ENCODE data around the gene LGR4. TPM values are rescaled to one million over a fixed set of nuclear protein-coding genes. Genes with fewer than 3 reads are reported as not detected.

Gene LGR4
- total and polyA plus RNA-seq, 2 of the 4 experiments (the other 2 are of a cell fraction): 2.9 to 6.8 TPM

GRCh38 chr11:27423125-27423524 lies 49.5 kb downstream of the LGR4 start:
- Histone ChIP-seq H3K4me2 (ENCODE audit: low read depth, low read length) (no peak overlapping the region), H2BK15ac (ENCODE audit: low read depth, low read length) (no peak overlapping the region), H4K20me1 (ENCODE audit: insufficient read depth, low read length) (no peaks in the 10 kb centered on the region), H4K8ac (ENCODE audit: low read depth in 2 of 2, low read length in 2 of 2) (no peak overlapping the region), H3K18ac (ENCODE audit: low read depth, low read length) (no peak overlapping the region), H2AK5ac (ENCODE audit: low read depth, low read length) (no peak overlapping the region), H3K4ac (ENCODE audit: low read depth, low read length) (no peak overlapping the region), H3K27me3 (ENCODE audit: control insufficient read depth, insufficient read depth, low read length) (no peaks in the 10 kb centered on the region), H3K14ac (replicated peaks; ENCODE audit: low read depth, low read length) (no peak overlapping the region), H2BK120ac (ENCODE audit: low read depth, low read length) (no peak overlapping the region), H3K9ac (ENCODE audit: low read depth, low read length) (no peak overlapping the region), H4K91ac (ENCODE audit: insufficient read depth, low read depth, low read length) (no peak overlapping the region), H3K4me3 (ENCODE audit: insufficient read depth, low read depth, low read length) (no peak overlapping the region), H3K79me1 (ENCODE audit: low read depth in 1 of 2, low read length in 2 of 2) (no peaks in the 10 kb centered on the region; a peak in 1 of 4 replicates), H2AK9ac (replicated peaks; ENCODE audit: low read depth, low read length, poor library complexity) (no peak overlapping the region), H2AFZ (replicated peaks; ENCODE audit: low read length, poor library complexity) (peak overlapping the region; percentile 59), H3K56ac (ENCODE audit: extremely low read depth, insufficient read depth, low read length) (no peak overlapping the region), H3K23ac (ENCODE audit: low read depth, low read length) (no peak overlapping the region), H3K9me3 (ENCODE audit: control insufficient read depth, insufficient read depth, low read length) (no peaks in the 10 kb centered on the region), H3K27ac (ENCODE audit: insufficient read depth, low read length) (no peak overlapping the region), H3K36me3 (ENCODE audit: control insufficient read depth, insufficient read depth, low read length) (no peaks in the 10 kb centered on the region), H2BK20ac (ENCODE audit: low read depth, low read length) (no peak overlapping the region), H2BK5ac (ENCODE audit: low read depth, low read length, poor library complexity, severe bottlenecking) (no peak overlapping the region), H3K9me1 (ENCODE audit: insufficient read depth, low read length) (peaks cover 4% of the 10 kb centered on the region), H3K4me1 (ENCODE audit: control insufficient read depth, insufficient read depth, low read length) (peaks cover 2% of the 10 kb centered on the region; the same call in 1 of the 2 replicates), H4K5ac (ENCODE audit: low read depth, low read length) (no peak overlapping the region)
- WGBS, 2 experiments (ENCODE audit: extremely low coverage in 2 of 2, insufficient read length in 1 of 2): no CpG with 5 or more reads among the region's 4 CpGs
- ChIA-PET POLR2A (ENCODE audit: unreplicated experiment) (no interaction called here), CTCF (interaction anchor here (0.5 kb wide), 1 partner anchor 33 kb away, joined by 3 read pairs; no protein-coding TSS in a partner anchor)
- peak; percentile 90 for ATAC-seq (ENCODE audit: low read depth)
- DNase-seq: peak; percentile 80
- in situ Hi-C loops (cut with MboI; ENCODE audit: low sequenced_read_pairs): no loop called here
- TF ChIP-seq CEBPB (IDR thresholded peaks at IDR 0.05; ENCODE audit: low read depth, low read length): peak; percentile 90
- no peak for TF ChIP-seq USF2 (IDR thresholded peaks at IDR 0.05; ENCODE audit: low read depth, low read length)
- dilution Hi-C loops (cut with HindIII; ENCODE audit: low sequenced_read_pairs, unreplicated experiment): no loop called here
- BruUV-seq (replicated peaks): no TSS peak
- intact Hi-C loops (cut with micrococcal nuclease): no loop called here

Data from IMR-90 (cell line).